ENCODE data around the gene PNMA8C. TPM values are rescaled to one million over a fixed set of nuclear protein-coding genes. Genes with fewer than 3 reads are reported as not detected.

The PNMA8C gene
- total and polyA plus RNA-seq, 2 experiments from 2014 or later: 0.44 to 2.3 TPM

GRCh38 chr19:46412650-46413261 is 16.0 kb downstream of the PNMA8C start:
- Histone ChIP-seq H3K4me2 (peak overlapping the region; percentile 100), H4K20me1 (replicated peaks; ENCODE audit: insufficient read depth) (peaks cover 16% of the 10 kb centered on the region), H3K36me3 (ENCODE audit: insufficient read depth) (no peaks in the 10 kb centered on the region), H3K9me2 (ENCODE audit: insufficient read depth) (no peaks in the 10 kb centered on the region), H3K27me3 (ENCODE audit: insufficient read depth) (peaks cover 34% of the 10 kb centered on the region), H3K4me3 (peak overlapping the region; percentile 94), H3K4me1 (ENCODE audit: insufficient read depth) (peaks cover 37% of the 10 kb centered on the region), H3F3A (replicated peaks; ENCODE audit: low read depth) (peaks cover 26% of the 10 kb centered on the region), H3K27ac (ENCODE audit: low read depth) (peak overlapping the region; percentile 84; the same call in 1 of the 2 replicates), H3K79me2 (replicated peaks; ENCODE audit: insufficient read depth) (peaks cover 28% of the 10 kb centered on the region), H2AFZ (peak overlapping the region; percentile 78)
- Mint-ChIP-seq H3K4me1 (peaks cover 41% of the 10 kb centered on the region), H3K4me3 (peak overlapping the region; percentile 91), H3K9me3 (peaks cover 3% of the 10 kb centered on the region; the same call in 2 of the 3 replicates), H3K27me3 (ENCODE audit: insufficient read depth, low read depth, poor library complexity) (peaks cover 41% of the 10 kb centered on the region), H3K27ac (no peak overlapping the region), H3K36me3 (ENCODE audit: low read depth) (peaks cover 21% of the 10 kb centered on the region)
- DNase-seq (ENCODE audit: low spot score) (no peak), ATAC-seq (peak; percentile 0; the same call in 2 of the 3 replicates)
- TF ChIP-seq CREB1 (CRISPR knock-in tag; IDR thresholded peaks at IDR 0.05; ENCODE audit: low read depth): no peak
- TF ChIP-seq STAT1 (IDR thresholded peaks at IDR 0.05; ENCODE audit: unreplicated experiment): no peak
- peak; percentile 5 for TF ChIP-seq EZH2 (IDR thresholded peaks at IDR 0.05; ENCODE audit: low read depth, unreplicated experiment)
- TF ChIP-seq JUNB (IDR thresholded peaks at IDR 0.05; ENCODE audit: unreplicated experiment): no peak

DNA sequence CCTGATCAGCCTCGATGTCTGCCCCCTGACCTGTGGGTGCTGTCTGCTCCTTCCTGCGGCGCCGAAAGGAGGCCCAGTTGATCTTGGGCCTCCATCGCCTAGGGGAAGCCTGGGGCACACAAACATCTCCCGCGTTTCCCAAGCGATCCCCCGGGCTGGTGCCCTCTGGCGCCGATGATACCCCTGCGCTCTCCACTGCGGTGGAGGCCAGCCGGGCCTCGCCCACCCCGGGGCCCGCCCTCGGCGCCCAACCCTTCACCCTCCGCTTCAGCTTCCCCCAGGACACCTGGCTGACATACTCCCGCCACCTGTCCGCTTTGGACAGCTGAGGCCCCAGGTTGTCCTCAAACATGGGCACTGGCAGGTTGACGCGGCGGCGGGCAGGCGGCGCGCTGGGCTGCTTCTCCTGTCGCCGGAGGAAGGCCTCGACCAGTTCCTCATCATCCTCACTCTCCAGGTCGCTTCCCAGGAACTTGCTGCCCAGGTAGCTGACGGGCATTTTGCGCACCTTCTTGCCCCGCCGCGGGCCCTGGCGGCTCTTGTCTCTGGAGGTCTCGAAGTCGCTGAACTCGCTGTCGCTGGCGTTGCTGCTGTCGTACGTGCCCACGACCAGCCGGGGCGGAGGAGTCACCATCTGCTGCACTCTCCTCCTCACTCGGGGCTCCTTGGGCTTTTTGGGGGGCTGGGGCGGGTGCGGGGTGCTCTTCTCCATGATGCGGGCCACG is 16.6 kb downstream of the PNMA8C start:
- H2AFZ ChIP-seq: no peak overlapping the region
- no peak overlapping the region for H3K27ac Mint-ChIP-seq
- DNase-seq (ENCODE audit: low spot score): no peak
- H3F3A ChIP-seq (replicated peaks; ENCODE audit: low read depth): peaks cover 24% of the 10 kb centered on the region
- H3K4me2 ChIP-seq: peak overlapping the region; percentile 100
- peaks cover 21% of the 10 kb centered on the region for H3K36me3 Mint-ChIP-seq (ENCODE audit: low read depth)
- H3K4me1 ChIP-seq (ENCODE audit: insufficient read depth): peaks cover 42% of the 10 kb centered on the region
- no peaks in the 10 kb centered on the region for H3K9me2 ChIP-seq (ENCODE audit: insufficient read depth)
- no peak overlapping the region for H3K27ac ChIP-seq (ENCODE audit: low read depth)
- TF ChIP-seq JUNB (IDR thresholded peaks at IDR 0.05; ENCODE audit: unreplicated experiment) (no peak), EZH2 (IDR thresholded peaks at IDR 0.05; ENCODE audit: low read depth, unreplicated experiment) (peak; percentile 28)
- H3K4me3 ChIP-seq: peak overlapping the region; percentile 94
- peaks cover 28% of the 10 kb centered on the region for H3K79me2 ChIP-seq (replicated peaks; ENCODE audit: insufficient read depth)
- ATAC-seq: peak; percentile 1; the same call in 2 of the 3 replicates
- peaks cover 46% of the 10 kb centered on the region for H3K4me1 Mint-ChIP-seq
- no peaks in the 10 kb centered on the region for H3K36me3 ChIP-seq (ENCODE audit: insufficient read depth)
- H3K27me3 Mint-ChIP-seq (ENCODE audit: insufficient read depth, low read depth, poor library complexity): peaks cover 45% of the 10 kb centered on the region
- peaks cover 16% of the 10 kb centered on the region for H4K20me1 ChIP-seq (replicated peaks; ENCODE audit: insufficient read depth)
- H3K27me3 ChIP-seq (ENCODE audit: insufficient read depth): peaks cover 41% of the 10 kb centered on the region
- peak overlapping the region; percentile 91 for H3K4me3 Mint-ChIP-seq
- peaks cover 3% of the 10 kb centered on the region; the same call in 2 of the 3 replicates for H3K9me3 Mint-ChIP-seq

GRCh38 chr19:46411088-46411924 is 17.4 kb downstream of the PNMA8C start:
- H3K27me3 ChIP-seq (ENCODE audit: insufficient read depth): peaks cover 46% of the 10 kb centered on the region
- peaks cover 16% of the 10 kb centered on the region for H4K20me1 ChIP-seq (replicated peaks; ENCODE audit: insufficient read depth)
- Mint-ChIP-seq H3K4me1 (peaks cover 51% of the 10 kb centered on the region), H3K27me3 (ENCODE audit: insufficient read depth, low read depth, poor library complexity) (peaks cover 50% of the 10 kb centered on the region), H3K27ac (no peak overlapping the region), H3K9me3 (peaks cover 3% of the 10 kb centered on the region; the same call in 2 of the 3 replicates), H3K4me3 (peak overlapping the region; percentile 91), H3K36me3 (ENCODE audit: low read depth) (peaks cover 21% of the 10 kb centered on the region)
- H3K4me3 ChIP-seq: peak overlapping the region; percentile 94
- ATAC-seq (no peak), DNase-seq (ENCODE audit: low spot score) (no peak)
- H3K79me2 ChIP-seq (replicated peaks; ENCODE audit: insufficient read depth): peaks cover 28% of the 10 kb centered on the region
- H3K4me1 ChIP-seq (ENCODE audit: insufficient read depth): peaks cover 43% of the 10 kb centered on the region
- no peak overlapping the region for H3K27ac ChIP-seq (ENCODE audit: low read depth)
- no peak overlapping the region for H2AFZ ChIP-seq
- H3K4me2 ChIP-seq: peak overlapping the region; percentile 100
- peaks cover 22% of the 10 kb centered on the region; the same call in 1 of the 2 replicates for H3F3A ChIP-seq (replicated peaks; ENCODE audit: low read depth)
- no peak for TF ChIP-seq REST (IDR thresholded peaks at IDR 0.05; ENCODE audit: unreplicated experiment)
- no peak for TF ChIP-seq STAT1 (IDR thresholded peaks at IDR 0.05; ENCODE audit: unreplicated experiment)
- no peak for TF ChIP-seq NANOG (IDR thresholded peaks at IDR 0.05; ENCODE audit: borderline replicate concordance)
- TF ChIP-seq, protein P1, sequence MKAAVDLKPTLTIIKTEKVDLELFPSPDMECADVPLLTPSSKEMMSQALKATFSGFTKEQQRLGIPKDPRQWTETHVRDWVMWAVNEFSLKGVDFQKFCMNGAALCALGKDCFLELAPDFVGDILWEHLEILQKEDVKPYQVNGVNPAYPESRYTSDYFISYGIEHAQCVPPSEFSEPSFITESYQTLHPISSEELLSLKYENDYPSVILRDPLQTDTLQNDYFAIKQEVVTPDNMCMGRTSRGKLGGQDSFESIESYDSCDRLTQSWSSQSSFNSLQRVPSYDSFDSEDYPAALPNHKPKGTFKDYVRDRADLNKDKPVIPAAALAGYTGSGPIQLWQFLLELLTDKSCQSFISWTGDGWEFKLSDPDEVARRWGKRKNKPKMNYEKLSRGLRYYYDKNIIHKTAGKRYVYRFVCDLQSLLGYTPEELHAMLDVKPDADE (IDR thresholded peaks at IDR 0.05): no peak
- TF ChIP-seq JUNB (IDR thresholded peaks at IDR 0.05; ENCODE audit: unreplicated experiment): no peak
- no peaks in the 10 kb centered on the region for H3K36me3 ChIP-seq (ENCODE audit: insufficient read depth)
- no peaks in the 10 kb centered on the region for H3K9me2 ChIP-seq (ENCODE audit: insufficient read depth)
